T-helper 22 cell (primary cell): ENCODE measurements around the gene DMRT2.

ENCODE experiments used
- DNase-seq: peaks from one replicate; pipeline ENCODE4 v3.0.0-alpha.2; 2020; ENCODE audit warnings: low read depth

The DMRT2 gene

DNA sequence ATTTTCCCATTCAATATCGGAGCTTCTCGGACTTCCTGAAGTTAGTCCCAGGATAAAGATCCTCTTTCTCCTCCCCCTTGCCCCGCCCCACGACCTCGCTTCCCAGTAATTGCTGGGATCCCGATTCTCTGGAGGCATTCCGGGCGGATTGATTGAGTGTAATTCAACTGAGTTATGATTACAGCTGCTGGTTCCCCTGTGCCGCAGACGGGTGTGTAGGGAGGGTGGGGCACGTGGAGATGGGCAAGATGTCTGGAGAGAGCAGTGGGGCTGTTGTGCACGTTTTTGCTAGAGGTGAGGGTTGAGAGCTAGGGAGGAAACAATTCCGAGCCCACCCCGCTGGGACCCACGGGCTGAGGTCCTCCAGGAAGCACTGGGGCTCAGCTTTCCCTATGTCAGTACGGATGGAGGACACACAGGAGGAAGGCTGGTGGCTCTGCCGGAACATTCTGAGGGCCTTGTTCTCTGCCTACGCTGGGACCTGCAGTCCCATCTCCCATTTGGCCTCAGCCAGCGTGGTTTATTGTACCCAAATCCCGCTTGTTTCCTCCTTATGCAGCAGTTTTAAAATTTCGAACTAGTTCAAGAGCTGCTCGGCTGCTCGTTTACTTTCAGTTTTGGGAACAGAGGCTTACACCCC lies 2.4 kb upstream of the DMRT2 start:
- DNase-seq, result no peak

DNA sequence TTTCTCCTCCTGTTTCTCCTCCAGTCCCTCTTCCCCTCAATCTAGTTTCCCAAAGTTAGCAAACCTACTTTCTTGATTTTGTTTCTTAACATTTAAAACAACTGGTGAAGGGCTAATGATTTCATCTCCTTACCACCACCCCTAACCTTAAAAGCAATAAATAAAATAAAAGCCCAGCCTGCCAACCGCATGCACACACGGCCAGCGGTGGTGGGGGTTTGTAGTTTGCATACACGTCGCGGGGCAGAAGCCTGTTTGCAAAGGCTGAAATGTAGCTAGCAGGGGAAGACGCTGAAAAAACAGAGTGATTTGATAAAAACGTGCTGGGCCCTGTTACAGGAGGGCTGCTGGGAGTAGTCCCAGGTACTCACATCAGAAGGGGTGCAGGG lies 1.9 kb upstream of the DMRT2 start:
- no peak for DNase-seq

DNA sequence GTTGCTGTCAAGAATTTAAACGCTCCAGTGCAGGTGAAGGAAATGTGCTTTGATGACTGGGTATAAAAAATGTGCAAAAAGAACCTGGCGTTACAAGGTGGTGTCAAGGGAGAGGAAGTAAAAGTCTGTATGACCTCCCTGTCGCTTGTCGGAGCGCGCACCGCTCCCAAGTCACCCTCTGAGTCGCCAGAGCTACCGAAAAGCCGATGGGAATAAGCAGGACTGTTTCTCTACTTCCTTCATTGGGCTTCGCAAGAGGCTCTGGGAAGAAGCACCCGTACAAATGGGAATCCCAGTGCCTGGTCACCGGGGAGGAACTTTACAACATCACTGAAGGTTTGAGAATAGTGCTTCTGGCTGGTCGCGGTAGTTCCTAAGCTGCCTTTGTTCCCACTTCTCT lies 1.3 kb upstream of the DMRT2 start:
- no peak for DNase-seq

DNA sequence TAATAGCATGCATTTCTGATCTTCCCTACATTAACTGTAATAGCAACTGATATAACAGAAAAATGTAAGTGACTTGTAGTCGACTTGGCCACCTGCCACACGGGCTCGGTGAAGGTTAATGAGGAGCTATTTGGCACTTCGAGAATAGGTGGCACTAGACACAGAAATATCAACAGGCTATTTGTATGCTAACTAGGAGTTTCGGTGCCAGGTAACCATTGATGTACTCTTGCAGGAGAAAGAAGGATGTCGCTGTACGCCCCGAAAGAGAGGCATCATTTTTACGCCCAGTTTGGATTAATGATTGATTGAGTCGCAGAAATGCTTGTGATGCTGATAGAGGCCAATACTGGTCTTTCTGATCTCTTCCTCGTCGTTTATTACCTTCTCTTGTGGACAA lies 516 bp upstream of the DMRT2 start:
- no peak for DNase-seq

DNA sequence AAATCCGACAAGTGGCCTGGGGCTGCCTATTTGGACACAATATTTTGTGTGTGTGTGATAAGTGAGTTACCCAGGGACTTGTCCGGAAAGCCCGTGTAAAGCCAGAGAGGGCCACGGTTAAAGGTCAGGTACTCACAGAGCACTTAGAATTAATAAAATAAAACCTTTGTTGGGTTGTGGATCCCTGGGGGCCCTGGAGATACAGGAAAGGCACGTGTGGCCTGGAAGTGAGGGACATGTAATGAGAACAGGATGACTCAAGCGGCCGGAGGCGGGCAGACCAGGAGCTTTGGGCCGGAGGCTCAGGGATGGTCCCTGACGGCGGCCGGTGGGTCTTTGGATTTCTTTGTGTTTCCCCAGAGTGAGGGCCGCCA lies 1.0 kb downstream of the DMRT2 start:
- DNase-seq, result no peak

DNA sequence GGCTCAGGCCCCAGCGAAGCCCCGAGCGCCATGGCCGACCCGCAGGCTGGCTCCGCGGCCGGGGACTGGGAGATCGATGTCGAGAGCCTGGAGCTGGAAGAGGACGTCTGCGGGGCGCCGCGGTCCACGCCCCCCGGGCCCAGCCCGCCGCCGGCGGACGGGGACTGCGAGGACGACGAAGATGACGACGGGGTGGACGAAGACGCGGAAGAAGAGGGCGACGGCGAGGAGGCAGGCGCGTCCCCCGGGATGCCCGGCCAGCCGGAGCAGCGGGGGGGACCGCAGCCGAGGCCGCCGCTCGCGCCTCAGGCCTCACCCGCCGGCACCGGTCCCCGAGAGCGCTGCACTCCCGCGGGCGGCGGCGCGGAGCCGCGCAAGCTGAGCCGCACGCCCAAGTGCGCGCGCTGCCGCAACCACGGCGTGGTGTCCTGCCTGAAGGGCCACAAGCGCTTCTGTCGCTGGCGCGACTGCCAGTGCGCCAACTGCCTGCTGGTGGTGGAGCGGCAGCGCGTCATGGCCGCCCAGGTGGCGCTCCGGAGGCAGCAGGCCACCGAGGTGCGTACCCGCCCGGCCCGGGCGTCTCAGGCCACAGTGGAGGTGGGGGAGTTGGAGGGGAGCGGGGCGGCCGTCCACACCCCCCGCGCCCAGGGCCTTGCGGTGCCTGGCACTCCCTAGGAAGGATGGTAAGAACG lies 1.6 kb downstream of the DMRT2 start:
- no peak for DNase-seq

DNA sequence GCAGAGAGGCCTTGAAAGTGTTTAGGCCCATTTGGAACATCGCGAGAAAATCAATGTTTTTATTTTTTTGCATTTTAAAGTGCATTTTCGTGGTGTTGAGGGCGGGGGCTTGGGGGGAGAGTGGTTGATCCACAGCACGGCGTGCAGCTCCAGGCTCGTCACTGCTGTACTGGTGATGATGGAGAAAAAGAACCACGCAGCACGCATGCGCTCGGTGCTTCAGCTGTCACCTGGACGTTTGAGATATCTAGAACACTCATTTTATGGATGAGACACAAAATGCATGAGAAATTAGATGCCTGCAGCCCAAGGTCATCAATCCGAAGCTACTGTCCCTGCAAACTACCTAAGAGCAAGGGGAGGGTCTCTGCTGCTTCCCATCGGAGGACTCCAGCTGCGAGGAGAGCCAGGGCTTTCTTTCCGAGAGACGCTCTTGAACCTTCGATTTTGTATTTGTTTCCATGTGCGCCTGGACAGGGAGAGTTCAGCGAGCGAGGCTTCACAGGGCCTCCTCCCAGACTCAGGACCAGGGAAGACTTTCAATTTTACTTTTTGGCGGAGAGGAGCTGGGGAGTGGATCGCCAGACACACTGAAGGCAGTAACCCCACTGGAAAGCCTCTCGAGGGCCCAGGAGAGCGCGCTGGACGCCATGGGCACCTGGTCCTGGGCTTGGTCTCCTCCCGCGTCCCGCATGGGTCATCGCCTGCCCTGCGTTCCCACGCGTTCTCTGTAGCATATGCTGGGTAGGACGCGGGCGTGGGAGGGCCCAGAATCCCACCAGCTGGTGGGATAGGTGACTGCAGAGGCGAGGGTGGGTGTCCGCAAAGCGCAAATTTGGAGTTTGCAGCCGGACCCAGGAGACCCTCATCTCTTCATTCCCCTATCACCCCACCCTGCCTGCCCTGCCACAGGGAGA lies 2.5 kb downstream of the DMRT2 start:
- no peak for DNase-seq

DNA sequence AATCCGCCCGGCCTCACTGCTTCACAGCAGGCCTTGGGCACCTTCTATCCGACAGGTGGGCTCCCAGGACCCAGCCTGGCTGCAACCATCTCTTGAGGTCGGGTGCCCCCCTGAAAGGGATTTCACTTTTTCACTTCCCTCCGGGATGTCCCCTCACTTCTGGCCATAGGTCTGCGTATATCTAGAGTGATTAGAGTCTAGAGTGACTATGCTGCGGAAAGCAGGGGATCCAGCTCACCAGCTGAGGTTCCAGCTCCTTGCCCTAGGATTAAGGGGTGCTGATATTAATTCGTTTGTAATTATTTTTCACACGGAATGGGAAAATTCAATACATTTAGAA lies 3.1 kb downstream of the DMRT2 start:
- no peak for DNase-seq

DNA sequence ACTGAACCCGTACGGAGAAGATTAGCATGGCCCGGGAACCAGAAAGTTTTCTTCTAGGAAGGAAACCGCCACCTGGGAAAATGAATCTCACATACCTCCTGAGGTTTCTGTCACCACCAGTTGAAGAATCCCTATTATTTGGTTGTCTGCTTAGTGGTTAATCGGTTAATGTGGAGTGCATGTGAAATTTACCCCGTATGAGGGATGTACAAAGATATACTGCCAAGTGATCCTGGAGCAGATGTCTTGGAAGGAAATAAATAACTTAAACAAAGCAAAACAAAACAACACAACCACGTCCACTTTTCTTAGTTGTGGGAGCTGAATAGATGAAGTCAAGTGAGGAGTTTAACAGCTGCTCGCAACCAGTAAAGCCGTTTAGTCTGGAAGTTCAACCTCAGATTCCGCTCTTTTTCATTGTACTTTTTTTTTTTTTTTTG lies 3.8 kb downstream of the DMRT2 start:
- DNase-seq, result no peak

DNA sequence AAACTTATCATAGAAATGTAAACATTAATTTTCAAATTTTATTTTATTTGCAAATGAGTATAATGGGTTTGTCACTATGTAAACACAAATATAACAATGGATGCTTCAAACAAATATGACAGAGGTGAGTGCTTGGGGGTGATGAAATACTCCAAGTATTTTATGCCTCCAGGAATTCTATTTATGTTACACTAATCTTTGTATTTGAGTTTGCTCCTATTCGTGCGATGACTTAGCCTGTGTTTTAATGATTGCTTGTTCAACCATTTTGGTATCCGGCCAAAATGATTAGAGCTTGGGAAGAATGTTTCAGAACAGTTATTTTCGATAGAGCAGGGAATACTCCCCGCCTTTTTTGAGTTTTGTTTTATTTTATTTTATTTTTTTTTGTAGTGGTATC lies 5.0 kb downstream of the DMRT2 start:
- DNase-seq, result no peak

DNA sequence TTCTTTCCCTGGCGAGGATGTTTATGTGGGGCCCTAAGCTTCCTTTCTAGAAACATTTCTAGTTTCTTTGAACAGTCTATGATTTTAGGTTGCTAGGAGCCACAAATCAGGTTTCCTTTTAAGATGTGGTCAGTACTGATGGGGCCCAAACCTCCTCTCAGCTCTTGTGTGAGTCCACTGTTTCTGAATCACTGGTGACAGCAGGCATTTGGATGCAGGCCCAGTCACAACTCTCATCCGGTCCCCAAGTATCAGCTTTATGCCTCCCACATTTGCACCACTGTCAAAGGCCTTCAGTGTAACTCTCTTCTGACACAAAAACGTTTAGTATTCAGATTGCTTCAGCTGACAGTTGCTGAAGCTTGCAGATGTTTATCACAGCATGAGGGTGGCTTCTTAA lies 7.8 kb downstream of the DMRT2 start:
- no peak for DNase-seq

DNA sequence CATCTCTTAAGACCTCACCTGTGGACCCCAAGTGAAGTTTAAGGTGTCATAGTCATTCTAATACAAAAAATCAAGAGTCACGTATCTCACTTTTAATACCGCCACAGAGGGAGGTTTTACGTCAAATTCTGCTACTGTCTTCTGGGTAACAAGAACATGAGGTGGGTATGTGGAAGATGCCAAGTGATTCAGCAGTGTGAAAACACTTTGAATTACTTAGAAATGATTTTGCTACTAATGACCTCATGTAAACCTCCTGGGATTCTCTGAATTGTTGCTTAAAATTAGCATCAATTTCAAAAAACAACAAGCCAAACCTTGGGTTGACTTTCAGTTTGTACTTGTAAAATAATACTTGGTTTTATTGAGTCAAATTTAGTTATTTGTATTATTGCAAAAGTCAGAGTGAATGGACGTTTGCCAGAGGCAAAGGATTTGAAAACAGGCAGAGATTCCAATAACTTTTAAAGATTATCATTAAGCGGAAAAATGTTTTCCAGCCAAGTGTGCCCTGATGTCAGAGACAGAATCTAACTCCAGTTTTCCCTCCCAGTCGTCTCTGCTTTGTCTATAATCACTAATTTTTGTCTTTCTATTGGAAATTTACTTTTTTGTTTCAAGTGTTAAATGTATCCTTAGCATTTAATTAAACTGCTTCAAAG lies 8.8 kb downstream of the DMRT2 start:
- no peak for DNase-seq

DNA sequence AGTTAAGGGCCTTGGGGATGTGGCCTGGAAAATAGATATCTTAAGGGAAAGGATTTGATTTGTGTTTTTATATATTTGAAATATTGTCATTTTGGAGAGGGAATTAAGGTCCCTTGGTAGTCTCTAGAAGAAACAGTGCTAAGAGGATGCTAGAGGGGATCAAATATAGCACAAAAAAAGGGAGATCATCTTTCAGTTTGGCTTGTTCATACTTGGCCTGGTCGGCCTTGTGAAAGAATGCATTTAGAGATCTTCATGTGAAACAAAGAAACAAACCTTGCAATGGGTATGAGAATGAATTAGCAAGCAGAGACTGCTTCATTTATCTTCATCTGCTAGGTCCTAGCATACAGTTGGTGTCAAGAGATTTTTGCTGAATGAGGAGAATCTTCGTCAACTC lies 15.0 kb downstream of the DMRT2 start:
- DNase-seq, result no peak

DNA sequence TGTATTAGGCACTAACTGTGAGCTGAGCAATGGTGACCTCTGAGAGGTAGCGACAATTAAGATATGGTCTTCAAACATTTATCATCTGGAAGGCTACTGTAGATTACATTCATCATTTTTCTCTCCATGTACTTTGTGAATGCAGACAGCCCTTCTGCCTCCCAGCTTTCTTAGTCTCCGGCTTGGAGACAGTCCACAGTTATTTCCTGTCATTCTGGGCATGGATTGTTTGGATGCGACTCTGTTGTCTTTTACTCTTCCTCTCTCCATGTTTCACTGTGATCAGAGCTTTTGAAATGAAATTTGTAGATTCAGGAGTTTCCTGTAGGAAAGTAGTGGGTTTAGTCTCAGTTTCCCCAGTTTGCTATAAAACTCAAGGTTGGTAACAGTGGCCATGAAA lies 20.5 kb downstream of the DMRT2 start:
- no peak for DNase-seq

DNA sequence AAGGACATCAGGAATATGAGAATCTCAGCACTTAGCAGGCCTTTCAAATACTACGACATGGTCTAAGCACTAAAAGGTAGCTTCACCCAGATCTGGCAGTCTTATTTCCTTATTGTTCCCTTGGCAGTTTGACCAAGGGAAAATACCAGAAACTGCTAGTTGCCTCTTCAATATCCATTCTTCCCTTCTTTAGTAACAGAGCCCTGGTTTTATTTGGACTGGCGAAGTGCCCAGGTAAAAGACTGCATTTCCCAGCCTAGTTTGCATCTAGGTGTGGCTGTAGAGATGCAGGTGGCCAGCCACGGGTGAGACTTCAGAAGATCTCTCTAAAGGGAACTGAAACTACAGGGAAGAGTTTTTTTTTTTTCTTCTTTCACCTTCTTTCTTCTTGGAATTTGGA lies 21.6 kb downstream of the DMRT2 start:
- DNase-seq, result no peak

DNA sequence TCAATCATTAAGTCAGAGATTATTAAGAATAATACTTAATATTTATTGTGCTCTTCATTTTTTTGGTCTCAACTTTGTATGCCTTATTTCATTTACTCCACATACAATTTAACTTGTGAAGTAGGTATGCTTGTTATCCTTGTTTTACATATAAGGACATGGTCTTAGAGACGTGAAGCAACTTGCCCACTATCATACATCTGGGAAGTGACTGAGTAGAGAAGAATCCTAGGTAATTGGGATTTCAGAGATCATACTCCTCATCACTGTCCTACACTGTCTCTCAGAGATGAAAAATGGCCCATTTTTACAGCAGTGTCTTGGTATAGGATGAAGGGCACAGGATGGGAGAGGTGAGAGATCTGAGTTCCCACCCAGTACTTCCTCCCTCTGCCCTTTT lies 23.3 kb downstream of the DMRT2 start:
- no peak for DNase-seq

DNA sequence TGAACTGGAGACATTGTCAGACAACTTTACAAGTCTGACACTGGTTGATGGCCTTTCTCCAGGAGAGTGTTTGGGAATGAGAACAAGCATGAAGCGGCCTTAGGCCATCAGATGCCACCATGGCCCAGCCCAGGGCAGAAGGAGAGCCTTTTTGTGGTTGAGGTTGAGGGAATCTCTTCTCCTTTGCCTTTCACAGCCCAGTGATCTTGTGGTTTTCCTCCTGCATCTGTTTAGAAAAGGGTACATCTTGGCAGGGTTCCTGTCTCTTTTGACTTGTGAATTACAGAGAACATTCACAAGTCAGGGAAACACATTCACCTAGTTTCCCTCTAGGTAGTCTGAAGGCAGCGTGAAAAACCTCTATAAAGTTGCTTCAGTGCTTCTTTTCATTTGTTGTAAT lies 27.5 kb downstream of the DMRT2 start:
- DNase-seq, result no peak

DNA sequence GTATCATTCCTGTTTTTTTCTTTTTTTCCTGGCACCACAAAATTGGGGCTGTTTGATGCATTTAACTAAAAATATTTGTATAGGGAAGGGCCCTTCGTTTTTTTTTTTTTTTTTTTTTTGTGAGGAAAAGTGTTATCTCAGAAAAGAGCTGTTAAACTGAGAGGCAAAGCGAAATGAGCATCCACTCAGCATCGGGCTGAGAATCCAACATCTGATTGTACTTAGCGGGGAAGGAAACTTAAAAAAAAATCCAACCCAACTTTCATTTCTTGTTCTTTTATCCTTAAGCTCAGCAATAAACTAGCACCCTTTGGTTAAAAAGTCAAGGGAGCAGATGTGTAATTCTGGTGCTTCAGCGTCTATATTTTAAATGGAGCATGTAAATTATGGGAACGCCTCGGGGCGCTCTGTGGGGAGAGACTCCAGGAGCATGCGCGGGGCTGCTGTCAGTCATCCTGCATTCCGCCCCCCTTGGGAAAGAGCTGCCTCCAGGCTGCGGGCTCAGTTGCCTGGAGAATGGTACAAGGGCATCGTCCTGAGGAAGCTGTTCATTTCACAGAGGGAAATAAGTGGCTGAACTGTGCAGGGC lies 33.3 kb downstream of the DMRT2 start:
- DNase-seq, result no peak

DNA sequence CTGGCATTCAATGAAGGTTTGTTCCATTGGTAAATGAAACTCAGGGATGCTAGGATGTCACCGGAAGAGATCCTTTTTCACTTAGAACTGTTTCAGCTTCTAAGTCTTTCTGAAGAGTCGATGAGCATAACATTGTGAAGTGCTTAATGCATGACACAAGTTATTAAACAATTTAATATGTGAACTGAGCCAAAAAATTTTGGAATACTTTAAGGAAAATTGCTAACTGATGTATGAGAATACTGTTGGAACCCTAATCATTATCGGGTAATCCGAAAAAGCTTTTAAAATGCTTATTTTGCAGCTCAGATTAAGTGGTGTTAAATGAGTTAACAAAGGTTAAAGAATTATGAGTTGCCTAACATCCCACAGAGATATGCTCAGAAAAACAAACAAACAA lies 34.9 kb downstream of the DMRT2 start:
- no peak for DNase-seq

DNA sequence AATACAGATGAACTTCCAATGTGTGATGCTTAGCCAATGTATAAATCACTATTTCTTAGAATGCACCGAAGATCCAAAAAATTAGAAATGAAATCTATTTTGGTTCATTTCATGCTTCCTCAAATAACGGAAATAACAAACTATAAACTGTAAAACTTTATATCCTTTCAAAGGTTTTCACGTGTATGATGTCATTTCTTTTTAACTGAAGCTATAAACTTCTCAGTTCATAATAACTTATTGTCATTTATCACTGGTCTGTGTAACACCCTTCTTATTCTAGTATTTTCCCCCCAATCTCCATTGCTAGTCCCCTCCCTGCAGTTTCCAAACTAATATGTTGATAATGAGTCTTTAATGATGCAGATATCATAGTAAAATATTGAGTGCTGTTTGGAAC lies 36.4 kb downstream of the DMRT2 start:
- no peak for DNase-seq

DNA sequence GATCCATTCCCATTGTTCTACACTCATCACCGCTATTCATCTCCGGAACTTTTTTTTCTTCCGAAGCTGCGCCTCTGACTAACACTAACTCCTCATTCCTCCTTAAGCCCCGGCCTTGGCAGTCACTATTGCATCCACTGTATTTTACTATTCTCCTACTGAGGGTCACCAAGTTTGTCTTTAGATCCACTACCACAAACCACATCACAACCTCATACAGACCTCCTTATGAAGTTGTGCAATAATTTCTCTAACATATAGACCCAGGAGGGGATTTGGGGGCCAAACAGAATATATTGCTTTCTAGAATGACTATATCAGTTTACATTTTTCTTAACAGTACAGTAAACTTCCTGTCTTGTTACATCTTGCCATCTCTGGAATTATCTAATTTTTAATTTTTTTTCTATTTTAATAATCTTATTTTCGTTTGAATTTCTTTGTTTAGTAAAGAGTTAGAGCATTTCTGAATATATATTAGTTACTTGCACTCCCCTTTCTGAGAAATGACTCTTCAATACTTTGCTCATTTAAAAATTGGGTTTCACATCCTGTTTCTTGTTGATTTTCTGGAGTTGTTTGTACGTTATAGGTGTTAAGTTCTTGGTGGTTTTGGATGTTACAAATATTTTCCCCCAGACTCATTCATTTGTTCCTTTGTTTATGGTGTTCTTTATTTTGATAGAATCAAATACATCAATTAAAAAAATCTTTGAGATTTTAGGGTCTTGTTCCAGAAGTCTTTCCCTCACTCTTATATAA lies 37.1 kb downstream of the DMRT2 start:
- no peak for DNase-seq

DNA sequence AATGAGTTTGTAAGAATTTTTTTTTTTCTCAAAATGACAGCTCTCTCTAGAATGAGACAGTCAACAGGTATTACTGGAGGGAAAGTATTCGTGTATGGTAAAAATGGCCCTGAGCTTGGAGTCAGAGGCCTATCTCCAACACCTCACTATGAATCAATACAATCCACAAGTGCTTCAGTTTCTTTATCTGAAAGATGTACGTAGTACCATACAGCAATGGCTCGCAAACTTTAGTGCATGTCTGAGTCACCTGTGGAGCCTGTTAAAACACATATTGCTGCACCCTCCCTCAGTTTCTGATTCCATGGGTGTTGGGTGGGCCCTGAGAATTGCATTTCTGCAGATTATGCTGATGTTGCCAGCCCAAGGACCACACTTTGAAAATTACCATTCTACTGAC lies 44.6 kb downstream of the DMRT2 start:
- DNase-seq, result no peak
